Muscle layer of duodenum (tissue), 2 donors: ENCODE data around the gene THEMIS.

ENCODE experiments used
- H3K27ac ChIP-seq: one replicate; pipeline ENCODE4 v1.7.0; 2013; ENCODE audit warnings: mild to moderate bottlenecking, low read length
- H3K27me3 ChIP-seq: one replicate; pipeline ENCODE4 v1.7.0; 2013; ENCODE audit warnings: low read depth, mild to moderate bottlenecking, control low read depth, low read length
- H3K36me3 ChIP-seq, 2 donors: one replicate each; pipeline ENCODE4 v1.7.0; 2013; ENCODE audit warnings: low read length in 2 of 2, control low read depth in 1 of 2, mild to moderate bottlenecking in 1 of 2; ENCODE audit not compliant: insufficient read depth in 2 of 2, control insufficient read depth in 1 of 2
- H3K4me1 ChIP-seq, 2 donors: one replicate each; pipeline ENCODE4 v1.7.0; 2013; ENCODE audit warnings: low read length in 2 of 2, mild to moderate bottlenecking in 2 of 2, control low read depth in 1 of 2, moderate library complexity in 1 of 2; ENCODE audit not compliant: insufficient read depth in 2 of 2, control insufficient read depth in 1 of 2
- H3K4me3 ChIP-seq, 2 donors: one replicate each; pipeline ENCODE4 v1.7.0; 2013; ENCODE audit warnings: low read length in 2 of 2, low read depth in 1 of 2, mild to moderate bottlenecking in 1 of 2
- H3K9me3 ChIP-seq, 2 donors: one replicate each; pipeline ENCODE4 v1.7.0; 2013; ENCODE audit warnings: low read length in 2 of 2, control low read depth in 1 of 2, mild to moderate bottlenecking in 1 of 2; ENCODE audit not compliant: control insufficient read depth in 1 of 2
- donor health status: healthy.

The THEMIS gene

DNA sequence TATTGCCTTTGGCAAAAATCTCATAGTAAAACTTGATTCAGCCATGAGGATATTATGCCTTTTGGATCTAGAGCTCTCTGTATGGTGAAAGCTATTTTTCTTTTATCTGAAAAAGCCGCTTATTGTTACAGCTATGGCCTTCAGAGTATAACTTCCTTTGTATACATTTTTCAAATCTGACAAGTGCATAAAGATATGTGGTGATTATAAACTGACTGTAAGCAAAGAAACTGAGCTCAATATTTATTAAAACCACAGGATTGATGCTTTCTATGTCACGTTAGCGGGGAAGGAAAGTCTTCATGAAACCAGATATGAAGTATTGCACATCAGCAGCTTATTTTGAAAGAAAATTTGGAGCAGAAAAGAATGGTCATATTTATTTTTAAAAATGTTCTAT lies 151.8 kb downstream of the THEMIS start:
- no peaks in the 10 kb centered on the region for H3K27me3 ChIP-seq
- no peaks in the 10 kb centered on the region for H3K4me1 ChIP-seq
- no peak overlapping the region for H3K4me3 ChIP-seq
- H3K9me3 ChIP-seq, result no peaks in the 10 kb centered on the region
- H3K36me3 ChIP-seq, result no peaks in the 10 kb centered on the region
- H3K27ac ChIP-seq, result no peak overlapping the region

DNA sequence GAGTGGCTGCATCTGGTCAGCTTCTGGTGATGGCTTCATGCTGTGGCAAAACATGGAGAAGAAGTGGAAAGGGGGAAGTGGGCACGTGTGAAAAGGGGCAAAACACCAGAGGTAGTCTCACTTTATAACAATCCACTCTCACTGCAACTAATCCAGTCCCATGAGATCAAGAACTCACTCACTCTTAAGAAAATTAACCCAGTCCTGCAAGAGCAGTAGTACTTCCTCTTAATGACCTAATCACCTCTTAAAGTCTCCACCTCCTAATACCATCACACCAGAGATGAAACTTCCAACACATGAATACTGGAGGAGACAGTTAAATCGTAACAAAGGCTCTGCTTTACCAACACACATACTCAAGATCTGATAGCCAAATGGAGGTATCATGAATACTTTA lies 152.6 kb downstream of the THEMIS start:
- Histone ChIP-seq H3K36me3 (no peaks in the 10 kb centered on the region), H3K4me1 (no peaks in the 10 kb centered on the region), H3K4me3 (no peak overlapping the region), H3K27me3 (no peaks in the 10 kb centered on the region), H3K9me3 (no peaks in the 10 kb centered on the region), H3K27ac (no peak overlapping the region)

DNA sequence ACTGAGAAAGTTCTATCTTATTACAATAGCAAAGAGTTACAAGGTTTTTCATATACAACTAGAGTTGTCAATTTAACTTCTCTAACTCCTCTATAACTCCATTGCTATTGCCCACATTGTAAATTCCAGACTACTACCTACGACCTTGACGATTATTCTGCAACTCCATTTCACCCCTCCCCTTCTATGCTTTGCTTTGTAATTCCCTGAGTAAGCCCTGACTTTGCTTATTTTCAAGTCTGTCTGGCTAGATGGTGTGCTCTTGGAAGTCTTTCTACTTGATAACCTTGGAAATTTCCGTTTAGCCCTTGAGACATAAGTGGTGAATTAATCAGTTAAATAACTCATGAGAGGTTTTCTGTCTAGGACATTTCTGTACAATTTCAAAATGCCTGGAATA lies 162.4 kb downstream of the THEMIS start:
- Histone ChIP-seq H3K36me3 (no peaks in the 10 kb centered on the region), H3K4me3 (no peak overlapping the region), H3K27ac (no peak overlapping the region), H3K9me3 (no peaks in the 10 kb centered on the region), H3K4me1 (no peaks in the 10 kb centered on the region), H3K27me3 (no peaks in the 10 kb centered on the region)

DNA sequence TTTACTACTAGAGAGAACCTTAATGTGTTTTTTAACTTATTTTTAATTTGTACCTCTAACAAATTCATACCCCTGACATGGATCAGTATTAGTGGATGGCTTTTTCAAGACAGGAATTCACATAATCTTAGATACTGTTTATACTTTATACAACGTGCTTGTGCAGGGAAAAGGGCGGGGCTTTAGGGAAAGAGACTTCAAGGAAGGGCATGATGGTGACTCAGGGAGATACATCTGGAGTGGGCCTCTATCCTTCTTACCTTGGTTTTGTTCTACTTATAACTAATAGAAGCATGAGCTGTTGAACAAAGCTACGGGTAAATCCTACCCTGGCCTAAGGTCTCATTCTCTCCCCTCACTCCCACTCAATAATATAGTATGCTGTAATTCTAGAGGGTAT lies 163.1 kb downstream of the THEMIS start:
- H3K9me3 ChIP-seq, result no peaks in the 10 kb centered on the region
- no peak overlapping the region for H3K27ac ChIP-seq
- no peaks in the 10 kb centered on the region for H3K27me3 ChIP-seq
- H3K4me3 ChIP-seq, result no peak overlapping the region
- H3K36me3 ChIP-seq, result no peaks in the 10 kb centered on the region
- H3K4me1 ChIP-seq, result no peaks in the 10 kb centered on the region

DNA sequence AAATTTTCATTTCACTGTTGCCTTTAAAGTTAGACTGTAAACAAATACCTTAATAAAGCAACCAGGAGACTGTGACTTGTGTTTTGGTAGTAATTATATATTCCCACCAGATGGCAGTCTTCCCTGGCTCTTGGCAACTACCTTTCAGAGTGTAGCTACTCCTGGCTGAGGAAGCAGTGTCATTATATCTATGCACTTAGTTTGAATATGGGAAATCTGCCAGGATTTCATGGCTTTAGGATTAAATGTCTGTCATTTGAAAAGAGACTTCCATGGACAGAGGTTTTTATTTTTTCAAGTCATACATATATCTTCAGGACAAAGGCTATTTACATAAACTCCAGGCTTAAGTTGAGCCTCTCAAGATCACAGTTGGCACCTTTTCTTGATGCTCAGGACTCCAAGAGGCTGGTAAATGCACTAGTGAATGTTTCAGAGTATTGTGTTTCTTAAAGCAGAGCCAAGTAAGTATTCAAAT lies 163.8 kb downstream of the THEMIS start:
- no peaks in the 10 kb centered on the region for H3K27me3 ChIP-seq

DNA sequence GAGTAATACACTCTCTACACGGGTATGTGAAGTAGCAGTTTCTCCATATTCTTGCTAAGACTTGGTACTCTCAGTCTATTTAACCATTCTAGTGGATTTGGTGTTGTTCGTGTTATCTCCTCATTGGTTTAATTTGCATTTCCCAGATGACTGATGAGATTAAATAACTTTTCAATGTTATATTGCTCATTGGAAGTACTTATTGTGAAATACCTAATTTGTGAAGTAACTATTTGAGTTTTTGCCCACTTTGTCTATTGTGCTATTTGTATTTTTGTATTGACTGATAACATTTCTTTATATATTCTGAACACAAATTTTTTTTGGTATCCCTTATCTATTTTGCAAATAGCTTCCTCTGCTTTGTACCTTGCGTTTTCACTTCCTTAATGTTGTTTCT lies 167.9 kb downstream of the THEMIS start:
- Histone ChIP-seq H3K27me3 (no peaks in the 10 kb centered on the region), H3K27ac (no peak overlapping the region), H3K9me3 (no peaks in the 10 kb centered on the region), H3K36me3 (no peaks in the 10 kb centered on the region), H3K4me1 (no peaks in the 10 kb centered on the region), H3K4me3 (no peak overlapping the region)

More for the DNA sequence above, 163.8 kb downstream of the THEMIS start:
- Histone ChIP-seq H3K4me1 (no peaks in the 10 kb centered on the region), H3K36me3 (no peaks in the 10 kb centered on the region), H3K27ac (no peak overlapping the region), H3K4me3 (no peak overlapping the region), H3K9me3 (no peaks in the 10 kb centered on the region)

DNA sequence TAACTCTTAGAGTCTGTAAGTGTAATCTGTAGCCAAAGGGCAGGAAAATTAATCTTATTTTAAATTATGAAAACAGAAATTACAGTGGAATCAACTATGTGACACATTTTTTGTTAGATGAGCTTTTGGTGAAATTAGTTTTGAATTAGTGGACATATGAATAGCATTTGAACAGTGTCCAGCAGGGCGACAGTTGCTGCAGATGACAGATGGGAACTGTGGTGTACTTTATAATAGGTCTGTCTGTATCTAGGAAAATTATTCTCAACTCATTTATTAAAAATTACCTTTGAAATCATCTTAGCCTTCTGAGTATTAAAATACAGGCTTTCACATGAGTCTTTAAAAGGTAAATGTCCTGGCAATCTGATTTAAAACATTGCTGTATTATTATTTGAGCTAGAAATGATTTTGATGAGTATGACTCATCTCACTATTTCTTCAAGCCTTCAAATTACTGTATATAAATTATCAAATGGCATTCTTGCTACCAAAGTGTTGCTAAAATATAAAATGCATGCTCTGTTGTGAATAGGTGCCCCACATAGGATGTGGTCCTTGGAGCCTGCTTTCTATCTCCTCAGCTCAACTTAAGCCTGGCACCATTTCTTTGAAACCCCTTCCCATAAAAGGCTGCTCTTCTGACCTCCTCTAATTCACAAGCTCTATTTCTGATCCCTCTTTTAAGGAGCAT lies 173.5 kb downstream of the THEMIS start:
- no peaks in the 10 kb centered on the region for H3K36me3 ChIP-seq
- no peak overlapping the region for H3K27ac ChIP-seq
- peaks cover 0 to 6% of the 10 kb centered on the region in 2 donors for H3K4me1 ChIP-seq
- H3K27me3 ChIP-seq, result no peaks in the 10 kb centered on the region
- H3K9me3 ChIP-seq, result no peaks in the 10 kb centered on the region
- no peak overlapping the region for H3K4me3 ChIP-seq

DNA sequence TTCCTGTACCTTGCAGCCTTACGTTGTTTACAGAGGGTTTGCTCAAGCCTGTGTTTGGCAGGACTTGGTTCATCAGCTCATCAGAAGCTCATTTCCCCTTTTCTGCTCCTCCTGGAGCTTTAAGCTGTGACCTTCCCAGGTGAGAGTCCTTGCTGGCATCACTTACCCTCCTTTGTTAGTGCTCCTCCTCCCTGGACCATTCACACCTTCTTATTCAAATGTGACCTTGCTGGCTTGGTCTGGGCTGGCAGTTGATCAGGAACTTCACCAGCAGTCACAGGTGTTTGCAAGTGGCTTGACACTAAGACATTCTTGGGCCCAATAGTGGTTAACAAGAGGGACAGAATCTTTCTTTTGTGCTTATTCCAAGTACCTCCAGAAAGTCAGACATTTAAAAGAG lies 175.0 kb downstream of the THEMIS start:
- H3K27ac ChIP-seq, result no peak overlapping the region

DNA sequence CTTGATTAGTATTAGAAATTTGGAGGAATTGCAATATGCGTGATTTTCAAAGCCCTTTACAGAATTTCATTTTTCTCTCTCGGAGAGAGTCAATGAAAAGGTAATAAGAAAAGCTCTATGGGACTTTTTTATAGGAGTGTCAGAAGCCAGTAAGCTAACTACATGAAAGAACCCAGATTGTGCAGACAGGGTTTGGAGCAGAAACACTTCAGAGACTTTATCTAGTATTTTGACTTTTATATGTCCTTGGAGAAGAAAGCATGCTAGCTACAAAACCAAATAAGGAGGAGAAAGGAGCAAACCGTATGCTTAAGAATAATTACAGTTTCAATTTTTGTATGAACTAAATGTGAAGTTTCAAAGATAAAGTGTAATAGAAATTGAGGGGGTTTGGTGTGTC lies 182.2 kb downstream of the THEMIS start:
- Histone ChIP-seq H3K9me3 (no peaks in the 10 kb centered on the region), H3K4me3 (no peak overlapping the region), H3K4me1 (peaks cover 0 to 6% of the 10 kb centered on the region in 2 donors), H3K36me3 (no peaks in the 10 kb centered on the region), H3K27me3 (no peaks in the 10 kb centered on the region), H3K27ac (no peak overlapping the region)

More for the DNA sequence above, 175.0 kb downstream of the THEMIS start:
- Histone ChIP-seq H3K4me1 (peaks cover 0 to 6% of the 10 kb centered on the region in 2 donors), H3K36me3 (no peaks in the 10 kb centered on the region), H3K27me3 (no peaks in the 10 kb centered on the region), H3K9me3 (no peaks in the 10 kb centered on the region), H3K4me3 (no peak overlapping the region)

DNA sequence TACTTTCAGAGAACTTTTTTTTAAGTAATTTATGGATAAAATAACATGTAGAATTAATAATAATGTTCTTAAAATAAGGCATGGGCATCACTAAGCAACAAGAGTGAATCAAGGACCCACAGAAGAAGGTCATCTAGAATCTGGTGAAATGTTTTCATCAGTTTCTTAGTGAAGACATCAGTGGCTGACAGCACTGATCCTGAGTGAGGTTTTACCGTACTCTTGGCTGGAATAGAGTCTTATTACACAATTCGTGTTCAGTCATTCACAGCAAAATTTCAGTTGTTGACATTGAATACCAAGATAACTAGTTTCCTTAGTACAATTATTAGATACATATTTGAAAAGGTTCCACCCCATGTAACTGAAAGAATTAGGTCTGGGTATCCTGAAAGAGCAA lies 183.5 kb downstream of the THEMIS start:
- Histone ChIP-seq H3K4me3 (no peak overlapping the region), H3K36me3 (no peaks in the 10 kb centered on the region), H3K9me3 (no peaks in the 10 kb centered on the region), H3K4me1 (no peaks in the 10 kb centered on the region), H3K27me3 (no peaks in the 10 kb centered on the region), H3K27ac (no peak overlapping the region)

DNA sequence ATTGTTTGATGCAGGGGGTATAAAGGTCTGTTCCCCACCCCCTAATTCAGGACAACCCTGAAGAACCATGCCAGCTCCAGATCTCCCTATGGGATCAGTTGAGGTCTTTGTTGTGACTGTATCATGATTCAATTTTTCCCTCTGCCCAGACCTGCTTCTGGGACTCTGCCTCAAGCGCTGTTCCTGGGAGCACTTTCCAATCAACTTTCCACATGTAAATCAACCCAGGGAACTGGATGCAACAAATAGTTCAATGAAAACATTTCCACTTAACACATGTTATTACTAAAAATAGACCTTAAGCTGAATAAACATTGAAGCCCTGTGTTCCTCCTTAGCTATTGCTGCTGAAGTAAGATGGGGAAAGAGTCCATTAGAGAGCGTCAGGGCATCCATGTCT lies 184.4 kb downstream of the THEMIS start:
- Histone ChIP-seq H3K27ac (no peak overlapping the region), H3K36me3 (no peaks in the 10 kb centered on the region), H3K4me1 (no peaks in the 10 kb centered on the region), H3K9me3 (no peaks in the 10 kb centered on the region), H3K4me3 (no peak overlapping the region), H3K27me3 (no peaks in the 10 kb centered on the region)

DNA sequence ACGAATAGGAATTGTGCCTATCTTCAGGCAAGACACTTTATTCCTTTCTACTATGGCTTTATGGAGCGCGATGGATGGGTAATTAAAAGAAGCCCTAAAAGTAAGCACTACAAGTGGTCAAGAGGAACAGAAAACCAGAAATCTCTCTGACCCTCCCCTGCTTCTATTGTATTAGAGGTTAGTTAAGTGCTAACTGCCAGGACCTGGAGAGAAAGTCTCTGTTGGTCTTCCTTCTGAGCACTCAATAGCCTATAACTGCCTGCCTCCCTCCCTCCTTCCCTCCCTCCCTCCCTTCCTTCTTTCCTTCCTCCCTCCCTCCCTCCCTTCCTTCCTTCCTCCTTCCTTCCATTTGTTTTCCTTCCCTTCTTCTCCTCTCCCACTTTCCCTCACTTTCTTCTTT lies 190.2 kb downstream of the THEMIS start:
- H3K36me3 ChIP-seq, result no peaks in the 10 kb centered on the region
- no peak overlapping the region for H3K4me3 ChIP-seq
- no peaks in the 10 kb centered on the region for H3K9me3 ChIP-seq
- no peaks in the 10 kb centered on the region for H3K27me3 ChIP-seq
- H3K27ac ChIP-seq, result no peak overlapping the region
- no peaks in the 10 kb centered on the region for H3K4me1 ChIP-seq
